Fibroblast of lung (primary cell): ENCODE results near the gene ASB18.

Experiments used
- CTCF ChIP-seq, 2 donors: IDR thresholded peaks in 1 of 2; conservative IDR thresholded peaks in 1 of 2; 1 replicate in 1 of 2; 2 replicates in 1 of 2; pipeline ENCODE4 v1.5.1; 2011 to 2012; ENCODE audit warnings: low read length in 2 of 2, control low read depth in 1 of 2, inconsistent platforms in 1 of 2, low read depth in 1 of 2, mild to moderate bottlenecking in 1 of 2
- EZH2 ChIP-seq: IDR thresholded peaks from 2 replicates; pipeline ENCODE4 v1.5.1; 2012; ENCODE audit warnings: low read length, control low read depth, mild to moderate bottlenecking; ENCODE audit errors: missing control alignments

DNA sequence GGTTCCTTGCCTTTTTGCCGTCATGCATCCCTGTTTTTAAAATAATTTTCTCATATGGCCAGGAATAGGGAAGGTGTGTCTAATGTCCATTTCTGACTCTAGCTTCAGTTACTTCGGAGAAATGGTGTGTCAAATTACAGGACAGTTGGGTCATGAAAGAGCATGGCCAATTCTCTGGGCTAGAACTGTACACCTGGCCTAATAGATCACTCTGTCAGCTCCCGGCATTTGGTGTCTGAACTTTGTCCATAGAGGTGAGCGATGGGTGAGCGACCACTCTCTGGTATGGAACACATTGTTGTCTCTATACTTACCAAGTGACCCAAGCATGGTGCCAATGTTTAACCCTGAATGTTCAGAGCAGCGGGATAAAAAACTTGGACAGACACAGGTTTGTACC, 38.3 kb upstream of the ASB18 start:
- TF ChIP-seq CTCF (conservative IDR thresholded peaks at IDR 0.05 in 1 of 2, IDR thresholded peaks at IDR 0.05 in 1 of 2; ENCODE audit: low read depth in 1 of 2, low read length in 2 of 2) (no peak), EZH2 (no peak)
